IMR-90 (cell line): ENCODE measurements around the gene NTRK3. TPM values are rescaled to one million over a fixed set of nuclear protein-coding genes. Genes with fewer than 3 reads are reported as not detected.

Experiments used
- ATAC-seq: fragments of 200-7000 bp; cut with Tn5 transposase; 2 replicates; pipeline ENCODE4 v1.9.1; 2020; ENCODE audit warnings: low read depth, mild to moderate bottlenecking, moderate library complexity
- BruUV-seq: library from RNA; stranded (reverse); fragments of 400-500 nt; replicated peaks from 2 replicates; lab custom pipeline; 2021; lab: Mats Ljungman, UMichigan
- CTCF ChIA-PET: fragments of 300-600 bp; formaldehyde crosslinking; extraction: SDS; loops from one replicate; lab custom pipeline; 2021; ENCODE audit warnings: antibody characterized with exemption; lab: Yijun Ruan, JAX
- POLR2A ChIA-PET: fragments of 300-600 bp; sonication (Branson Sonifier 250); formaldehyde crosslinking; loops from one replicate; lab custom pipeline; 2022; ENCODE audit warnings: antibody characterized with exemption; ENCODE audit not compliant: unreplicated experiment; lab: Charles Lee
- DNase-seq: peaks from one replicate; pipeline ENCODE4 v3.0.0; 2013
- H2AFZ ChIP-seq: replicated peaks from 2 replicates; pipeline ENCODE3; 2013; ENCODE audit warnings: low read length, mild to moderate bottlenecking; ENCODE audit not compliant: poor library complexity
- H2AK5ac ChIP-seq: 2 replicates; pipeline ENCODE4 v1.6.1; 2013; ENCODE audit warnings: low read depth, low read length, inconsistent platforms
- H2AK9ac ChIP-seq: replicated peaks from 2 replicates; pipeline ENCODE3; 2013; ENCODE audit warnings: mild to moderate bottlenecking, low read depth, low read length, moderate library complexity; ENCODE audit not compliant: poor library complexity
- H2BK120ac ChIP-seq: 2 replicates; pipeline ENCODE4 v1.6.1; 2013; ENCODE audit warnings: low read depth, low read length, inconsistent platforms
- H2BK15ac ChIP-seq: 3 replicates; pipeline ENCODE4 v1.6.1; 2013; ENCODE audit warnings: low read depth, low read length, inconsistent platforms
- H2BK20ac ChIP-seq: 2 replicates; pipeline ENCODE4 v1.6.1; 2013; ENCODE audit warnings: low read depth, mild to moderate bottlenecking, inconsistent platforms, low read length, moderate library complexity
- H2BK5ac ChIP-seq: 2 replicates; pipeline ENCODE4 v1.6.1; 2013; ENCODE audit warnings: mild to moderate bottlenecking, low read depth, low read length, inconsistent platforms; ENCODE audit not compliant: poor library complexity, severe bottlenecking
- H3K14ac ChIP-seq: replicated peaks from 2 replicates; pipeline ENCODE4 v1.6.1; 2013; ENCODE audit warnings: low read depth, low read length, inconsistent platforms
- H3K18ac ChIP-seq: 2 replicates; pipeline ENCODE4 v1.6.1; 2013; ENCODE audit warnings: low read depth, low read length, control low read depth
- H3K23ac ChIP-seq: 2 replicates; pipeline ENCODE4 v1.6.1; 2013; ENCODE audit warnings: low read depth, low read length, inconsistent platforms
- H3K27ac ChIP-seq: 2 replicates; pipeline ENCODE4 v1.5.1; 2013; ENCODE audit warnings: mild to moderate bottlenecking, control low read depth, low read length; ENCODE audit not compliant: insufficient read depth
- H3K27me3 ChIP-seq: 2 replicates; pipeline ENCODE4 v1.6.1; 2013; ENCODE audit warnings: low read length; ENCODE audit not compliant: control insufficient read depth, insufficient read depth
- H3K36me3 ChIP-seq: 2 replicates; pipeline ENCODE4 v1.6.1; 2013; ENCODE audit warnings: low read length, mixed read lengths; ENCODE audit not compliant: control insufficient read depth, insufficient read depth
- H3K4ac ChIP-seq: 2 replicates; pipeline ENCODE4 v1.6.1; 2013; ENCODE audit warnings: low read depth, low read length, inconsistent platforms
- H3K4me1 ChIP-seq: 2 replicates; pipeline ENCODE4 v1.6.1; 2013; ENCODE audit warnings: low read length, mixed read lengths; ENCODE audit not compliant: control insufficient read depth, insufficient read depth
- H3K4me2 ChIP-seq: 2 replicates; pipeline ENCODE4 v1.6.1; 2013; ENCODE audit warnings: low read depth, mild to moderate bottlenecking, control low read depth, low read length, moderate library complexity
- H3K4me3 ChIP-seq: 2 replicates; pipeline ENCODE4 v1.5.1; 2013; ENCODE audit warnings: low read depth, mild to moderate bottlenecking, control low read depth, low read length, moderate library complexity; ENCODE audit not compliant: insufficient read depth
- H3K56ac ChIP-seq: 2 replicates; pipeline ENCODE4 v1.6.1; 2013; ENCODE audit warnings: low read length, inconsistent platforms; ENCODE audit not compliant: insufficient read depth; ENCODE audit errors: extremely low read depth
- H3K79me1 ChIP-seq, 2 experiments: 2 replicates each; pipeline ENCODE4 v1.6.1; 2013; ENCODE audit warnings: low read length in 2 of 2, inconsistent platforms in 1 of 2, low read depth in 1 of 2
- H3K9ac ChIP-seq: 2 replicates; pipeline ENCODE4 v1.6.1; 2013; ENCODE audit warnings: low read depth, low read length, control low read depth
- H3K9me1 ChIP-seq: 2 replicates; pipeline ENCODE4 v1.6.1; 2013; ENCODE audit warnings: low read length, inconsistent platforms; ENCODE audit not compliant: insufficient read depth
- H3K9me3 ChIP-seq: 2 replicates; pipeline ENCODE4 v1.6.1; 2013; ENCODE audit warnings: low read length; ENCODE audit not compliant: control insufficient read depth, insufficient read depth
- H4K20me1 ChIP-seq: 2 replicates; pipeline ENCODE4 v1.6.1; 2013; ENCODE audit warnings: low read length, inconsistent platforms; ENCODE audit not compliant: insufficient read depth
- H4K5ac ChIP-seq: 2 replicates; pipeline ENCODE4 v1.6.1; 2013; ENCODE audit warnings: mild to moderate bottlenecking, low read depth, low read length, control low read depth
- H4K8ac ChIP-seq, 2 experiments: 2 replicates each; pipeline ENCODE4 v1.6.1; 2013; ENCODE audit warnings: low read depth in 2 of 2, low read length in 2 of 2, control low read depth in 1 of 2, inconsistent platforms in 1 of 2
- H4K91ac ChIP-seq: 2 replicates; pipeline ENCODE4 v1.6.1; 2013; ENCODE audit warnings: low read depth, low read length, inconsistent platforms; ENCODE audit not compliant: insufficient read depth
- CEBPB ChIP-seq: IDR thresholded peaks from 2 replicates; pipeline ENCODE4 v1.6.1; 2012; ENCODE audit warnings: low read depth, low read length, improper control_type of control experiment
- CHD1 ChIP-seq: IDR thresholded peaks from 2 replicates; pipeline ENCODE4 v1.6.1; 2012; ENCODE audit warnings: low read depth, low read length, improper control_type of control experiment
- FOS ChIP-seq: fragments of 150-350 bp; IDR thresholded peaks from 2 replicates; pipeline ENCODE4 v1.6.1; 2016; ENCODE audit warnings: low read depth, low read length
- MAFK ChIP-seq: IDR thresholded peaks from 2 replicates; pipeline ENCODE4 v1.6.1; 2012; ENCODE audit warnings: low read depth, low read length, improper control_type of control experiment
- MAZ ChIP-seq: IDR thresholded peaks from 2 replicates; pipeline ENCODE4 v1.6.1; 2012; ENCODE audit warnings: low read depth, mild to moderate bottlenecking, low read length, improper control_type of control experiment, moderate library complexity, borderline replicate concordance
- MXI1 ChIP-seq: IDR thresholded peaks from 2 replicates; pipeline ENCODE4 v1.6.1; 2012; ENCODE audit warnings: low read depth, mild to moderate bottlenecking, low read length, moderate library complexity, borderline replicate concordance
- NFE2L2 ChIP-seq: fragments of 150-350 bp; IDR thresholded peaks from 2 replicates; pipeline ENCODE4 v1.6.1; 2016; ENCODE audit warnings: low read depth, mild to moderate bottlenecking, low read length
- POLR2A ChIP-seq: IDR thresholded peaks from 2 replicates; pipeline ENCODE4 v1.6.1; 2012; ENCODE audit warnings: mild to moderate bottlenecking, low read depth, low read length
- RAD21 ChIP-seq: IDR thresholded peaks from 2 replicates; pipeline ENCODE4 v1.6.1; 2012; ENCODE audit warnings: low read length, improper control_type of control experiment
- RCOR1 ChIP-seq: IDR thresholded peaks from 2 replicates; pipeline ENCODE4 v1.6.1; 2012; ENCODE audit warnings: mild to moderate bottlenecking, low read length, improper control_type of control experiment; ENCODE audit not compliant: insufficient replicate concordance
- RFX5 ChIP-seq: IDR thresholded peaks from 2 replicates; pipeline ENCODE4 v1.8.0; 2012; ENCODE audit warnings: low read depth, mild to moderate bottlenecking, low read length, moderate library complexity
- SMC3 ChIP-seq: fragments of 150-350 bp; IDR thresholded peaks from 2 replicates; pipeline ENCODE4 v1.6.1; 2016; ENCODE audit warnings: low read depth, mild to moderate bottlenecking, antibody characterized with exemption, low read length, moderate library complexity
- WGBS, 2 experiments: methylation state at CpG; one replicate each; pipeline versions ENCODE4 v1.1.5 to v1.1.7; 2013; ENCODE audit warnings: missing lambda C conversion rate in 2 of 2; ENCODE audit not compliant: insufficient read length in 1 of 2; ENCODE audit errors: extremely low coverage in 2 of 2; 5-methylcytosine and 5-hydroxymethylcytosine counted together
- dilution Hi-C: fragments of 300-500 bp; cut with HindIII; formaldehyde crosslinking; loops from one replicate; pipeline ENCODE4 v1.14.3; 2018; ENCODE audit warnings: low sequenced_read_pairs; ENCODE audit not compliant: unreplicated experiment
- in situ Hi-C: fragments of 300-500 bp; cut with MboI; formaldehyde crosslinking; loops from 3 replicates; pipeline ENCODE4 v1.14.3; 2019; ENCODE audit warnings: low sequenced_read_pairs, inconsistent platforms, mixed read lengths
- intact Hi-C: fragments of 100-400 bp; cut with micrococcal nuclease; formaldehyde crosslinking; loops from 2 replicates; pipeline ENCODE4 v1.10.0; 2022
- polyA plus RNA-seq, 3 experiments: library from polyadenylated mRNA; depleted of rRNA; stranded (reverse); fragments of >200 nt; gene quantifications; 2 replicates each; pipeline ENCODE4 v1.2.3, GENCODE V29; 2012; ENCODE audit warnings: low replicate concordance in 1 of 3
- total RNA-seq: library from RNA; depleted of rRNA; stranded (reverse); fragments of >200 nt; gene quantifications from 2 replicates; pipeline ENCODE4 v1.2.3, GENCODE V29; 2012
- TF ChIP-seq, protein P1 (sequence below): fragments of 150-350 bp; IDR thresholded peaks from 2 replicates; pipeline ENCODE4 v1.6.1; 2017; ENCODE audit warnings: mild to moderate bottlenecking, antibody characterized with exemption, low read length, low read depth
- TF ChIP-seq, protein P2 (sequence below): fragments of 150-350 bp; IDR thresholded peaks from 2 replicates; pipeline ENCODE4 v1.6.1; 2016; ENCODE audit warnings: low read depth, mild to moderate bottlenecking, low read length, moderate library complexity, borderline replicate concordance

Gene NTRK3
- total and polyA plus RNA-seq, 2 of the 4 experiments (the other 2 are of a cell fraction): under 0.01 to 0.15 TPM

DNA sequence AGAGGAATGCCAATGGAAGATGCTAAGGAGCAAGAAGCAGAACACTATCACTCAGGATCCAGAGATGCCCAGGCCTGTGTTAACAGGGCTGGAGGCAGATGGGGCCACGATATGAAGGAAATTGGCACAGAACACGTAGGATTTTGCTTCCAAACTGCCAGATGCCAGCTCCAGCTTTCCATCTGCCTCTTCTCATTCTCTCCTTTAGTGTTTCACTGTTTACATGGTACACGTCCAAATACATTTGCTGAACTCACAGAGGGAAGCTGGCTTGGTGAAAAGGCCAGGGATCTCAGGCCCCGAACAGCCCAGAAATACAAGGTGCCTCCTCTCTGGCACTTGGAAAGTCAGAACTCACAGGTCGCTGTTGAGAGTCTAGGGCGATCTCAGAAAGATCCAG is 187.0 kb downstream of the NTRK3 start:
- in situ Hi-C loops (no loop called here), dilution Hi-C loops (no loop called here), intact Hi-C loops (no loop called here)
- no peak overlapping the region for H2BK120ac ChIP-seq
- no peak overlapping the region for H2AK9ac ChIP-seq
- H2AFZ ChIP-seq: no peak overlapping the region
- ATAC-seq (no peak), DNase-seq (no peak)
- TF ChIP-seq MAZ (no peak), CHD1 (no peak), RAD21 (no peak), POLR2A (no peak), SMC3 (no peak), CEBPB (no peak), RCOR1 (no peak), MXI1 (no peak), NFE2L2 (no peak), MAFK (no peak), RFX5 (no peak), FOS (no peak)
- TF ChIP-seq, protein P1, sequence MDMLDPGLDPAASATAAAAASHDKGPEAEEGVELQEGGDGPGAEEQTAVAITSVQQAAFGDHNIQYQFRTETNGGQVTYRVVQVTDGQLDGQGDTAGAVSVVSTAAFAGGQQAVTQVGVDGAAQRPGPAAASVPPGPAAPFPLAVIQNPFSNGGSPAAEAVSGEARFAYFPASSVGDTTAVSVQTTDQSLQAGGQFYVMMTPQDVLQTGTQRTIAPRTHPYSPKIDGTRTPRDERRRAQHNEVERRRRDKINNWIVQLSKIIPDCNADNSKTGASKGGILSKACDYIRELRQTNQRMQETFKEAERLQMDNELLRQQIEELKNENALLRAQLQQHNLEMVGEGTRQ: no peak
- TF ChIP-seq, protein P2, sequence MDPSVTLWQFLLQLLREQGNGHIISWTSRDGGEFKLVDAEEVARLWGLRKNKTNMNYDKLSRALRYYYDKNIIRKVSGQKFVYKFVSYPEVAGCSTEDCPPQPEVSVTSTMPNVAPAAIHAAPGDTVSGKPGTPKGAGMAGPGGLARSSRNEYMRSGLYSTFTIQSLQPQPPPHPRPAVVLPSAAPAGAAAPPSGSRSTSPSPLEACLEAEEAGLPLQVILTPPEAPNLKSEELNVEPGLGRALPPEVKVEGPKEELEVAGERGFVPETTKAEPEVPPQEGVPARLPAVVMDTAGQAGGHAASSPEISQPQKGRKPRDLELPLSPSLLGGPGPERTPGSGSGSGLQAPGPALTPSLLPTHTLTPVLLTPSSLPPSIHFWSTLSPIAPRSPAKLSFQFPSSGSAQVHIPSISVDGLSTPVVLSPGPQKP: no peak
- no peak overlapping the region for H3K4me2 ChIP-seq
- no peak overlapping the region for H4K8ac ChIP-seq
- H3K4ac ChIP-seq: no peak overlapping the region
- H3K4me1 ChIP-seq: no peaks in the 10 kb centered on the region
- H3K56ac ChIP-seq: no peak overlapping the region
- BruUV-seq: no TSS peak
- ChIA-PET POLR2A (no interaction called here), CTCF (no interaction called here)
- no peak overlapping the region for H2BK20ac ChIP-seq
- H4K20me1 ChIP-seq: no peaks in the 10 kb centered on the region
- no CpG with 5 or more reads among the region's 6 CpGs for WGBS, 2 experiments
- H2AK5ac ChIP-seq: no peak overlapping the region
- no peak overlapping the region for H3K4me3 ChIP-seq
- H2BK5ac ChIP-seq: no peak overlapping the region
- no peaks in the 10 kb centered on the region for H3K27me3 ChIP-seq
- no peaks in the 10 kb centered on the region for H3K79me1 ChIP-seq
- H3K18ac ChIP-seq: no peak overlapping the region
- H4K5ac ChIP-seq: no peak overlapping the region
- no peak overlapping the region for H3K14ac ChIP-seq
- no peak overlapping the region for H3K9ac ChIP-seq
- H3K23ac ChIP-seq: no peak overlapping the region
- H3K9me3 ChIP-seq: peaks cover 24% of the 10 kb centered on the region
- H3K9me1 ChIP-seq: no peaks in the 10 kb centered on the region
- no peak overlapping the region for H2BK15ac ChIP-seq
- H4K91ac ChIP-seq: no peak overlapping the region
- no peaks in the 10 kb centered on the region for H3K36me3 ChIP-seq
- H3K27ac ChIP-seq: no peak overlapping the region
